ENCODE data around the gene FAN1.

- TF ChIP-seq, protein P1, sequence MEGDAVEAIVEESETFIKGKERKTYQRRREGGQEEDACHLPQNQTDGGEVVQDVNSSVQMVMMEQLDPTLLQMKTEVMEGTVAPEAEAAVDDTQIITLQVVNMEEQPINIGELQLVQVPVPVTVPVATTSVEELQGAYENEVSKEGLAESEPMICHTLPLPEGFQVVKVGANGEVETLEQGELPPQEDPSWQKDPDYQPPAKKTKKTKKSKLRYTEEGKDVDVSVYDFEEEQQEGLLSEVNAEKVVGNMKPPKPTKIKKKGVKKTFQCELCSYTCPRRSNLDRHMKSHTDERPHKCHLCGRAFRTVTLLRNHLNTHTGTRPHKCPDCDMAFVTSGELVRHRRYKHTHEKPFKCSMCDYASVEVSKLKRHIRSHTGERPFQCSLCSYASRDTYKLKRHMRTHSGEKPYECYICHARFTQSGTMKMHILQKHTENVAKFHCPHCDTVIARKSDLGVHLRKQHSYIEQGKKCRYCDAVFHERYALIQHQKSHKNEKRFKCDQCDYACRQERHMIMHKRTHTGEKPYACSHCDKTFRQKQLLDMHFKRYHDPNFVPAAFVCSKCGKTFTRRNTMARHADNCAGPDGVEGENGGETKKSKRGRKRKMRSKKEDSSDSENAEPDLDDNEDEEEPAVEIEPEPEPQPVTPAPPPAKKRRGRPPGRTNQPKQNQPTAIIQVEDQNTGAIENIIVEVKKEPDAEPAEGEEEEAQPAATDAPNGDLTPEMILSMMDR (conservative IDR thresholded peaks at IDR 0.05 in 1 of 2, IDR thresholded peaks at IDR 0.05 in 1 of 2; ENCODE audit: extremely low read depth in 1 of 2, insufficient read depth in 1 of 2, low read depth in 1 of 2, low read length in 2 of 2) = no peak
- TF ChIP-seq EZH2 (IDR thresholded peaks at IDR 0.05; ENCODE audit: borderline replicate concordance, low read length) = no peak
Observed at GRCh38 chr15:30992249-30992864, 88.6 kb downstream of the FAN1 start.
